H1 (cell line): ENCODE data around the gene CACNA1A. TPM values are rescaled to one million over a fixed set of nuclear protein-coding genes. Genes with fewer than 3 reads are reported as not detected.

Source experiments
- JUN ChIP-seq: IDR thresholded peaks from 2 replicates; pipeline ENCODE4 v1.6.1; 2011; ENCODE audit warnings: low read depth, mild to moderate bottlenecking, improper control_type of control experiment, low read length
- KDM4A ChIP-seq: IDR thresholded peaks from one replicate; pipeline ENCODE4 v1.7.1; 2012; ENCODE audit warnings: low read depth, mild to moderate bottlenecking, moderate library complexity, low read length, inconsistent platforms; ENCODE audit not compliant: severe bottlenecking
- RNF2 ChIP-seq: fragments of 200-900, 300-1000 bp; sonication (generic); IDR thresholded peaks from 2 replicates; pipeline ENCODE4 v1.7.1; 2016; ENCODE audit warnings: borderline replicate concordance, low read depth, mild to moderate bottlenecking, antibody characterized with exemption, low read length; ENCODE audit not compliant: poor library complexity, severe bottlenecking; ENCODE audit errors: missing control alignments
- polyA plus RNA-seq, 7 experiments: library from polyadenylated mRNA; depleted of rRNA in 3 of 7; stranded (reverse) in 5 of 7; unstranded in 2 of 7; fragments of >200 nt in 5 of 7; fragments of 200-250 nt in 2 of 7; gene quantifications; 1 replicate in 5 of 7; 2 replicates in 1 of 7; 4 replicates in 1 of 7; pipeline versions ENCODE4 v1.2.1 to v1.2.3, GENCODE V29; 2011 to 2013; ENCODE audit warnings: missing spikeins in 2 of 7, mixed read lengths in 2 of 7
- total RNA-seq: library from RNA; stranded (reverse); fragmentation: NEBNext Ultra II Directional; extraction: Animal tissue kit (Norgen Biotek cat#: 25700); gene quantifications from 2 replicates; pipeline ENCODE4 v1.2.1, GENCODE V29; 2021
- TF ChIP-seq, protein P1 (sequence below): fragments of 300-600 bp; sonication (generic); IDR thresholded peaks from 2 replicates; pipeline ENCODE4 v1.7.1; 2012; ENCODE audit warnings: low read length, moderate library complexity, mild to moderate bottlenecking, inconsistent platforms; ENCODE audit not compliant: insufficient replicate concordance

The CACNA1A gene
- total and polyA plus RNA-seq, 2 of the 8 experiments (the other 6 are each of a cell fraction or from before 2014, with no cell fraction given) = 10.7 to 25.3 TPM

DNA sequence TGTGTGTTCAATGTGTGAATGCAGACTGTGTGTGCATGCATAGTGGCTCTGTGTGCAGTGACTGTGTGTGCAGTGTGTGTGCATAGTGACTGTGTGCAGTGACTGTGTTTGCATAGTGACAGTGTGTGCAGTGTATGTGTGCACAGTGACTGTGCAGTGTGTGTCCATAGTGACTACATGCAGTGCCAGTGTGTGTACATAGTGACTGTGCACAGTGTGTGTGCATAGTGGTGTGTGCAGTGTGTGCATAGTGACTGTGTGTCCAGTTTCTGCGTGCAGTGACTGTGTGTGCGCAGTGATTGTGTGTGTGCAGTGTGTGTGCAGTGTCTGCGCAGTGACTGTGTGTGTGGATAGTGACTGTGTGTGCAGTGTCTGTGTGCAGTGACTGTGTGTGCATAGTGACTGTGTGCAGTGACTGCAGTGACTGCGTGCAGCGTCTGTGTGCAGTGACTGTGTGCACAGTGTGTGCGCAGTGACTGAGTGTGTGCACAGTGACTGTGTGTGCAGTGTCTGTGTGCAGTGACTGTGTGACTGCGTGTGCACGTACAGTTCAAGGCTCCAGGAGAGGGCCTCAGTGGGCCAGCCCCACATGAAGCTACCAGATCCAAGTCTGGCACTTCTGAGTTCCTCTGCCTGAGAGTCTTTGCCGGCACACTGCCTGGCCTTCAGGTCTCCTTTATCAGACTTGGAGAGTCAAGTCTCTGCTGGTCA, 265.8 kb downstream of the CACNA1A start (continued):
- TF ChIP-seq, protein P1, sequence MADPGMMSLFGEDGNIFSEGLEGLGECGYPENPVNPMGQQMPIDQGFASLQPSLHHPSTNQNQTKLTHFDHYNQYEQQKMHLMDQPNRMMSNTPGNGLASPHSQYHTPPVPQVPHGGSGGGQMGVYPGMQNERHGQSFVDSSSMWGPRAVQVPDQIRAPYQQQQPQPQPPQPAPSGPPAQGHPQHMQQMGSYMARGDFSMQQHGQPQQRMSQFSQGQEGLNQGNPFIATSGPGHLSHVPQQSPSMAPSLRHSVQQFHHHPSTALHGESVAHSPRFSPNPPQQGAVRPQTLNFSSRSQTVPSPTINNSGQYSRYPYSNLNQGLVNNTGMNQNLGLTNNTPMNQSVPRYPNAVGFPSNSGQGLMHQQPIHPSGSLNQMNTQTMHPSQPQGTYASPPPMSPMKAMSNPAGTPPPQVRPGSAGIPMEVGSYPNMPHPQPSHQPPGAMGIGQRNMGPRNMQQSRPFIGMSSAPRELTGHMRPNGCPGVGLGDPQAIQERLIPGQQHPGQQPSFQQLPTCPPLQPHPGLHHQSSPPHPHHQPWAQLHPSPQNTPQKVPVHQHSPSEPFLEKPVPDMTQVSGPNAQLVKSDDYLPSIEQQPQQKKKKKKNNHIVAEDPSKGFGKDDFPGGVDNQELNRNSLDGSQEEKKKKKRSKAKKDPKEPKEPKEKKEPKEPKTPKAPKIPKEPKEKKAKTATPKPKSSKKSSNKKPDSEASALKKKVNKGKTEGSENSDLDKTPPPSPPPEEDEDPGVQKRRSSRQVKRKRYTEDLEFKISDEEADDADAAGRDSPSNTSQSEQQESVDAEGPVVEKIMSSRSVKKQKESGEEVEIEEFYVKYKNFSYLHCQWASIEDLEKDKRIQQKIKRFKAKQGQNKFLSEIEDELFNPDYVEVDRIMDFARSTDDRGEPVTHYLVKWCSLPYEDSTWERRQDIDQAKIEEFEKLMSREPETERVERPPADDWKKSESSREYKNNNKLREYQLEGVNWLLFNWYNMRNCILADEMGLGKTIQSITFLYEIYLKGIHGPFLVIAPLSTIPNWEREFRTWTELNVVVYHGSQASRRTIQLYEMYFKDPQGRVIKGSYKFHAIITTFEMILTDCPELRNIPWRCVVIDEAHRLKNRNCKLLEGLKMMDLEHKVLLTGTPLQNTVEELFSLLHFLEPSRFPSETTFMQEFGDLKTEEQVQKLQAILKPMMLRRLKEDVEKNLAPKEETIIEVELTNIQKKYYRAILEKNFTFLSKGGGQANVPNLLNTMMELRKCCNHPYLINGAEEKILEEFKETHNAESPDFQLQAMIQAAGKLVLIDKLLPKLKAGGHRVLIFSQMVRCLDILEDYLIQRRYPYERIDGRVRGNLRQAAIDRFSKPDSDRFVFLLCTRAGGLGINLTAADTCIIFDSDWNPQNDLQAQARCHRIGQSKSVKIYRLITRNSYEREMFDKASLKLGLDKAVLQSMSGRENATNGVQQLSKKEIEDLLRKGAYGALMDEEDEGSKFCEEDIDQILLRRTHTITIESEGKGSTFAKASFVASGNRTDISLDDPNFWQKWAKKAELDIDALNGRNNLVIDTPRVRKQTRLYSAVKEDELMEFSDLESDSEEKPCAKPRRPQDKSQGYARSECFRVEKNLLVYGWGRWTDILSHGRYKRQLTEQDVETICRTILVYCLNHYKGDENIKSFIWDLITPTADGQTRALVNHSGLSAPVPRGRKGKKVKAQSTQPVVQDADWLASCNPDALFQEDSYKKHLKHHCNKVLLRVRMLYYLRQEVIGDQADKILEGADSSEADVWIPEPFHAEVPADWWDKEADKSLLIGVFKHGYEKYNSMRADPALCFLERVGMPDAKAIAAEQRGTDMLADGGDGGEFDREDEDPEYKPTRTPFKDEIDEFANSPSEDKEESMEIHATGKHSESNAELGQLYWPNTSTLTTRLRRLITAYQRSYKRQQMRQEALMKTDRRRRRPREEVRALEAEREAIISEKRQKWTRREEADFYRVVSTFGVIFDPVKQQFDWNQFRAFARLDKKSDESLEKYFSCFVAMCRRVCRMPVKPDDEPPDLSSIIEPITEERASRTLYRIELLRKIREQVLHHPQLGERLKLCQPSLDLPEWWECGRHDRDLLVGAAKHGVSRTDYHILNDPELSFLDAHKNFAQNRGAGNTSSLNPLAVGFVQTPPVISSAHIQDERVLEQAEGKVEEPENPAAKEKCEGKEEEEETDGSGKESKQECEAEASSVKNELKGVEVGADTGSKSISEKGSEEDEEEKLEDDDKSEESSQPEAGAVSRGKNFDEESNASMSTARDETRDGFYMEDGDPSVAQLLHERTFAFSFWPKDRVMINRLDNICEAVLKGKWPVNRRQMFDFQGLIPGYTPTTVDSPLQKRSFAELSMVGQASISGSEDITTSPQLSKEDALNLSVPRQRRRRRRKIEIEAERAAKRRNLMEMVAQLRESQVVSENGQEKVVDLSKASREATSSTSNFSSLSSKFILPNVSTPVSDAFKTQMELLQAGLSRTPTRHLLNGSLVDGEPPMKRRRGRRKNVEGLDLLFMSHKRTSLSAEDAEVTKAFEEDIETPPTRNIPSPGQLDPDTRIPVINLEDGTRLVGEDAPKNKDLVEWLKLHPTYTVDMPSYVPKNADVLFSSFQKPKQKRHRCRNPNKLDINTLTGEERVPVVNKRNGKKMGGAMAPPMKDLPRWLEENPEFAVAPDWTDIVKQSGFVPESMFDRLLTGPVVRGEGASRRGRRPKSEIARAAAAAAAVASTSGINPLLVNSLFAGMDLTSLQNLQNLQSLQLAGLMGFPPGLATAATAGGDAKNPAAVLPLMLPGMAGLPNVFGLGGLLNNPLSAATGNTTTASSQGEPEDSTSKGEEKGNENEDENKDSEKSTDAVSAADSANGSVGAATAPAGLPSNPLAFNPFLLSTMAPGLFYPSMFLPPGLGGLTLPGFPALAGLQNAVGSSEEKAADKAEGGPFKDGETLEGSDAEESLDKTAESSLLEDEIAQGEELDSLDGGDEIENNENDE = no peak
- no peak for TF ChIP-seq RNF2
- TF ChIP-seq JUN = no peak
- no peak for TF ChIP-seq KDM4A
